H4 (cell line): ENCODE data around the gene RAD51B. TPM values are rescaled to one million over a fixed set of nuclear protein-coding genes. Genes with fewer than 3 reads are reported as not detected.
A peak's percentile ranks its signal among the peaks of the same experiment; 100 is the strongest.

ENCODE experiments used
- DNase-seq: peaks from one replicate; pipeline ENCODE4 v3.0.0-alpha.2; 2015; ENCODE audit warnings: low spot score
- total RNA-seq: library from RNA; depleted of rRNA; stranded (reverse); fragments of >200 nt; shearing (Covaris generic); gene quantifications from 2 replicates; pipeline ENCODE4 v1.2.3, GENCODE V29; 2014

The RAD51B gene
- total RNA-seq, 1 experiment from 2014 or later = 11.2 TPM

DNA sequence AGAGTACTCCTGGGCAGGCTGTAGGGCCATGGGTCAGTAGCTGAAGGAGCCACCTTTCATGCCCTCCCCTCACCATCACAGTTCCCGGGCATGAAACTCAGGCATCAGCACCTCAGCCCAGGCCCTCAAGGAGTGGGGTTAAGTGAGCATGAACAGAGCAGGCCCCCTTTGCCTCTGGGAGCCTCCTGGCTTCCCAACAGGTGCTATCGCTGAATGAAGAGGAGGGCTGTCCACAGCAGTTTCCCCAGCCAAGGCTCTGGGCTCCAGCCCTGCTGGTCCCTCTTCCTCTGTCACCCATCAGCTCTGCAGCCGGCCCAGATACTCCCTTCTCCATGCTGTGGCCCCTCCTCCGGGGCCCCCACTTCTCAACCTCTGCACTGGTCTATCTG lies 789.0 kb downstream of the RAD51B start:
- DNase-seq = no peak

DNA sequence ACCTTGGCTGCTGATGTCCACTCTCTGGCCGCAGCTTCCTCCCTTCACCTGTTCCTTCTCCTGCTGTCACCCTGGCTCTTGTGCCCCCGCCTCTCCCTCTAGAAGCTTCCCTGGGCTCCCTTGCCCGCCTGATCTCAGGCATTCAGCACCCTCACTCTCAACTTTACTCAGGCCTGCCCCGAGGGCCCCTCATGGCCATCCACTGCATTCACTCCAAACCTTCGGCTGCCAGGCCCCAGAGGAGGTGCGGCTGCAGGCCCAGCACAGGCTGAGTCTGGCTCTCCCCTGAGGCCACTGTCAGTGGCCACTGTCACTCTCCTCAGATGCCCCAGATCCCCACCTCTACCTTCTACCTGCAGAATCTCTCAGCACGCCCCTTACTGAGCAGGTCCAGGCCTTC lies 789.4 kb downstream of the RAD51B start:
- DNase-seq = no peak

DNA sequence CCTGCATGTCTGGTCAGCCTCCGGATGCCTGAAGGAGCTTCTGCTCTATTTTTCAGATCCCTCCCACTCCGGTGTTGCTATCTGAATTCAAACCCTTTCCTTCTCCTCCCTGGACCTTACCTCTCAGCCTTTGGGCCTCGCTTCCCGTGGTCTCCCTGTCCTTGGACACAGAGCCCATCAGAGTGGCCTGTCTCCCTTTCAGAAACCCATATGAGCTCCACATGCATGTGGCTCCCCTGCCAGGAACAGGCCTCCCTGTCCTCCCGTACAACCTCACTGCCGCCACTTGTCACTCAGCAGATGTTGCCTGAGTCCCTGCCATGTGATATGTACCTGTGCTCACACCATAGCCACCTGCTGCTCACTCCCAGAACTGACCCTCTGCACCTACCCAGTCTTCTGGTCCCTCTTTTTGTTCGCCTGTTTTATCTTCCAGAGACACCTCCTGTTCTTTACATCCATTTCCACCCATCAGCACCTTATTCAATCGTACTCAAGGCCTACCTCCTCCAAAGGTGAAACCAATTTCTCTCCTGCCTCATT lies 790.7 kb downstream of the RAD51B start:
- no peak for DNase-seq

DNA sequence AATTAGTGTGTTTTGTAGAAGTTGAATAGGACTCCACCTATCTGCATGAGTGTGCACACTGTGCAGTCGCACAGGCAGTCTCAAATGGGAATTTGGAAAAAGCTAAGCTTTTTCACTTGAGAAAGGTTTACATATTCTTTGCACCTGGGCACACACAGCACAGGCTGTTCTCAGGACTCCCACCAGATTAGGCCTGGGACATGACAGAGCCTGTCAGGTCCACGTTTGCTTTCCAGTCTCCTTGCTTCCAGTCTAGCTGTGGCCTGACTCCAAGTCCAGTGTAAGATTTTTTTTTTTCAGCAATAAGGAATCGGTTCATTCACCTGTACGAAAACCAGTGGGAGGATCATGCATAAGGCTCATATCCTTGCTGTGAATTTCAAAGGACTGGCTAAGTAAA lies 792.0 kb downstream of the RAD51B start:
- no peak for DNase-seq

DNA sequence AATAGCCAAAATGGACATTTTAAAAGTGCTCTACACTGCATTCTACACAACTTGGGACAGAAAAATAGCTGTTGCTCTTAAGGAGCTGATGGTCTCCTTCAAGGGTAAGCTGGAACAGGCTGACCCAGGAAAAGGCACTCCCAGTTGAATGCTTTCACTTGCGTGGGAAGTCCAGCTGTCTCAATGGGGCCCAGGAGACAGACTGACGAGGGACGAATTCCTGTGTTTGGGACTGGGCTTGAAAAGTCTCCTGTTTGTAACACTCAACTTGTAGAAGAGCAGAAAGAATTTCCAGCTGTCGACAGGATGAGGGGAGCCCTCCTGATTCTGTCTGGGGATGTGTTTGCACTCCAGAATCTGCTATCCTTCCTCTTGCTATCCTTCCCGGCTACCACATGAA lies 792.5 kb downstream of the RAD51B start:
- no peak for DNase-seq

DNA sequence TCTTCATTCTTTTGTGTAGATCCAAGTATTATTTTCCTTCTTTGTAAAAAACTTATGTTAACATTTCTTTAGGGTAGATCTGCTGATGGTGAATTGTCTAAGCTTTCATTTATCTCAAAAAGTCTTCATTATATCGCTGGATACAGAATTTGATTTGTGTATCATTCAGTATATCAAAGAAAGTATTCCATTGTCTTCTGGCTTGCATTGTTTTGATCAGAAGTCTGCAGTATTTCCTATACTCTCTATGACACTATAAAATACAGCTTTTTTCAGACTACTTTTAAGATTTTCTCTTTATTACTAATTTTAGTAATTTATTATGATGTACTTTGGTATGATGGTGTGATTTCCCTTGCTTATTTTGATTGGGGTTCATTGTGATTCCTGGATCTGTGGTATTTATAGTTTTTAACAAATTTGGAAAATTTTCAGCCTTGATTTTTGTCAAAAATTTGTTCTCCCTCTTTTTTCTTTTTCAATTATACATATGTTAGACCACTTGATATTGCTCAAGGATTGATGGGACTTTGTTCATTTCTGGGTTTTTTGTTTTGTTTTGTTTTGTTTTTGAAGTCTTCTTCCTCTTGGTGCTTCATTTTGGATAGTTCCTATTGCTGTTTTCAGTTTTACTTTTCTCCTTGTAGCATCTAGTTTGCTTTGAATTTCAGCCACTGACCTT lies 796.8 kb downstream of the RAD51B start:
- no peak for DNase-seq

DNA sequence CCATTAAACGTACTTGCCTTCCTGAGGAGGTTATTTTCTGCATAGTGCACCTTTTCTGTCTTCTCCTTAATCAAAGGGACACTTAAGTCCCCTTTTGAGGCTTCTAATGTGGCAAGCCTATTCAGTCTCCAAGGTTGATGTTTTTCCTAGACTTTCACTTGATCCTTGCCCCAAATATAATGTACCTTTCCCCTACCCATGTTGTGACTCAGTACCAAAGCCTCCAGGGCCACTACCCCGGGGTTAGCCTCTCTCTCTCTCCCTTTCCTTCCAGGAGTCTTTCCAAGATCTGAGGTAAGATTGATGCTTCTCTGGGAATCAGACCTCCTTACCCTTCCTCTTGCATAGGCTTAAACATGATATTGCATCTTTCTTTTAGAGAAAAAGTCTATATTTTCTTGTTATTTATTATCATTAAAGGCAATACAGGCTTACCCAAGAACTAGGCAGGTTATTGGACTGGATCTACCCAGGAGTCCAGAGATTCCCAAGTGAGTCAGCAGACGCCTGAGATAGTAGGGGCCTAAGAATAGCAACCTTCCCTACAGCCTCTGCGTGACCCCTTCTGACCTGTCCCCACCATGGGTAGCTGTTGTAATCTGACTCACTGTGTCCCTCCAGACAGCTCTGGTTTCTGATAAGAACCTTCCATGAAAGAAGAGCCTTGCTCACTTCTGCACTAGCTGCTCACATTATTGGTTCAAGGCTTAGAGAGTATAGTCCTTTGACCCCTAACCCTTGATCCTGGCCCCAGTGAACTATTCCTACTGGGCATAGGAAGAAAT lies 800.4 kb downstream of the RAD51B start:
- no peak for DNase-seq

DNA sequence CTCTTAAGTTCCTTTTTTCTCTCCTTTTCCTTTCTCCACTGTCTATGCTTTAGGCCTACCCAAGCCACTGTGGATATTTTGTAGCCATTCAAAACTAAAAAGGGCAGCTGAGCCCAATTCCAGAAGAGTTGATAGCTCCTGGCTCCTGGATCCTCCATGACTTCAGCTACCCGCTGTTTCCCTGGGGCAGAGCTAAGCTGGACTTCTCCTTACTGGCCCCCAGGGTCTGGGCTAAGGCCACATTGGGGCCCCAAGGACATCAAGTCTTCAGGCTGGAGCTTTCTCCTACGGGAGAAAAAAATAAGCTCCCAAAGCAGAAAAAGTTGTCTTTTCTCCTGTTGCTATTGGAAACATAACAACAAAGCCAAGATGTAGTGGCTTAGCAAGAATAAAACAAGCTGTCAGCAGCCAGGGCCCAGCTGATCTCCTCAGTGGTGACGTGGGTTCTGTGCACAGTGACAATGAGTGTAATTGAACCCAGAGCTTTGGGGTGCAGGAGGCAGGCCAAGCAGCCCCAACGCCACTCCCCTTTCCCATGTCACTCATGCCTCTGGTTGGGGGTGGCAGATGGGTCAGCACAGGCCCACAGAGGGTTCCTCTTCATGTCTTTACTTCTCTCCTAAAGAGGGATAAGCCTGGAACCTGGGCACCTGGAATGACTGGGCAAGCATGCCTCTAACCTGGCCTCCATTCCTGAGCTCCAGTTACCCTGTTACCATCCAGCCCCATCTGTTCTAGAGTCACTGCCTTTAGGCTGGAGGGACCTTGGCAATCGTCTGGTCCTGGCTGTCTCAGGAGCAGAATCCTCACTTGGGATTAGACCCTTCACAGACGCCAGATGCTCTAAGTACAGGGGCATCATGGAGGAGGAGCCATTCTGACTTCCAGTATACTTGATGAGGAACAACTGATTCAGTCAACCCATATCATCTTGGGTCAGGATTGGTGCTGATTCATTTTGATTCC lies 802.1 kb downstream of the RAD51B start:
- no peak for DNase-seq

DNA sequence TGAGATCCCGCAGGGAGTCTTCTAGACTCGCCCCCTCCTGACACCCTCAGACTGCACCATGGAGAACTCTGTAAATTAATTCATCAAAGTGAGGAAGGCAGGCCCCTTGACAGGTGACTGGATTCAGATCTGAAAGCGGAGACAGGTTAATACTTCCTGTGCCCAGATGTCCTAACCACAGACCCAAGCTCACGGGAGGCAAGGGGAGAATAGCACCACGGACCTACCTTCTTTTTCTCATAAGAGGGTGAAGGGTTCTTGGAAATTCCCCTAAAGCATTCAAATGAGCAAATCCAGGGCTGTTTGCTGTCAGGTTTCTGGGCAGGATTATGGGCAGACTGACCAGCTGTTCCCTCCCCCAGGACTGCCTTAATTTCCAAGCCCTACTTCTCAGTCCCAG lies 803.3 kb downstream of the RAD51B start:
- no peak for DNase-seq

DNA sequence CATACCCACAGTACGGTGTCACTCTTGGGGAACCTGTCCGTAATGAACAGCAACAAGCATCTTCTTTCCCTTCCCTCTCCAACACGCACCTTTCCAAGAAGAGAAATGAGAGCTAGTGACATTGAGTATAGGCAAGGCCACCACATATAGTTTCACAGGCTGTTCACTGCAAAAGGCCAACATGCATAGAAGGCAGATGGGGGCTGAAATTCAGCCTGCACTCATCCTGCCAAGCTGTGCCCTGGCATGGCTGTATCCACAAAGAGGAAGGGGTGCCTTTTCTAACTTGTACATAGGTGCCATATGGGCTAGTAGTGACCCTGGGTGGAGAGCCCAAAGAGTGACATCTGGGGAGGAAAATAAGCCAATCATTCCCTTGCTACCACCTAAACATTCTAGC lies 803.7 kb downstream of the RAD51B start:
- DNase-seq = no peak

DNA sequence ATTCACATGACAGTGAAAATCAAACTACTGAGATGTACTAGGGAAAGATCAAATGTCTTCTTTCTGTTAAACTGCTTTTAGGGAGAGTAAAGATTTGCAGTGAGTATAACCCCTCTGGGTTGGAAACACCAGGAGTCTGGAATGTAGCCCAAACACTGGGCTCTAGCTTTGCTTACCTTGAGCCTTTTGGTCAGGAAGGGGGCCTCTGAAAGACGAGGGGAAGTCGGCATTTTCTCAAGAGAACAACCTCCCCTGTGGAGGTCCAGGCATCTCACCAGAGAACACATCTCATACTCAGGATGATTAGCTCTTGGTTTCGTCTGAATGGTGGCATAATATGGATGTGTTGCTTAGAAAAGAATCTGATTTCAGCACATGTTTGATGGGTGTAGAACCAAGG lies 804.2 kb downstream of the RAD51B start:
- DNase-seq = no peak

DNA sequence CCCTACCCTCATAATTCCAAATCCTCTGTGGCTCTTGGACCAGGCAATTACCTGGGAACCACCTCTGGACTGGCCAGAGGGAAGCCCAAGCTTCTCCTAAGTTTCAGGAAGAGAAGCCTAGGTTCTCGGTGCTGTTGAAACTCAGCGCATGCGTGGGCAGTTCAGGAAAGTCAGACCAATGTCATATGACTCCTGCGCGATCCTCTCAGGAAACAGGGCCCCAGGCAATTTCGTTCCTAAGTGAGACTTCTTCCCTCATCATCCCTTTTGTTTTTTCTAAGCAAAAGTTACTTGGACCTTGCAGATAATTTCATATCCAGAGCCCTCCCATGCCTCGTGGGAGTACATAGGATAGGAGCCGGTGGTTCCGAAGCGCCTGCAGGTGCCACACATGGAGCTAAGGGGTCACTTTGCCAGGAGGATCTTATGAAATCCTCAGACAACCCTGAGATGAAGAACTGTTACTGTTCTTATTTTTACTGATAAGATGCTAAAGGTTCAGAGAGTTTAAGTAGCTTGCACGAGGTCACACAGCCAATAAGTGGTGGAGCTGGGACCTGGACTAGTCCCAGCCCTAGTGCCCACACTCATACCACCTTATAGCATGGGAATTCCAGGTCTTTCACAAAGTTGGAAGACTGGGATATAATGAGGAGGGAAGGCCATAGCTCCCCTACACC lies 805.1 kb downstream of the RAD51B start:
- no peak for DNase-seq

DNA sequence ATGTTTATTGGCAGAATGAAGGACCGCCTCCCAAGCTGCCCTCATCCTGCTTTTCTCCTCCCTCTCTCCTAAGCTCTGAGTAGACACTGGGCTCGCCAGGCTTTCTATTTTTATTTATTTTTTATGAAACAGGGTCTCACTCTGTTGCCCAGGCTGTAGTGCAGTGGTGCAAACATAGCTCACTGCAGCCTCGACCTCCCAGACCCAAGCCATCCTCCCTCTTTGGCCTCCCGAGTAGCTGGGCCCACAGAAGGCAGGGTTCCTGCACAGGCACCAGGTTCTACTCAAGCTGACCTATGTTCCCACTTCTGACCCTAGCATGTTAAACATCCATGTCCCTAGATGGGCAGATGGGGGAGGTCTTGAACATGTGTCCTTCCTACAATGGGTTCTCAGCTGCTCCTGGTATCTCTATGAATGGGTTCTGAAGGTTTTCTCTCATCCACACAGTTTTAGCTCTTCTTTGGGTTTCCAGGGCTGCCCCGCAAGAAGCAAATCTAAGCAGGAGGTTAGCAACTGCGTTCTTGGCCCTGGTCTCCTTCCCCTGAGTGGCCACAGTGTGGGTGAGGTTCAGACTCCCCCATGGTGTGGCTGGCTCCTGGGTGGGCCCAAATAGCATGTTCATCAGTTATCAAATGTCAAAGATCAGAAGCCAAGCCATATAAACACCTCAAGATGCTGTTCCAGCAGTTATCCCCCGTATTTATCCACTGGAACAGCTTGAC lies 805.9 kb downstream of the RAD51B start:
- no peak for DNase-seq

DNA sequence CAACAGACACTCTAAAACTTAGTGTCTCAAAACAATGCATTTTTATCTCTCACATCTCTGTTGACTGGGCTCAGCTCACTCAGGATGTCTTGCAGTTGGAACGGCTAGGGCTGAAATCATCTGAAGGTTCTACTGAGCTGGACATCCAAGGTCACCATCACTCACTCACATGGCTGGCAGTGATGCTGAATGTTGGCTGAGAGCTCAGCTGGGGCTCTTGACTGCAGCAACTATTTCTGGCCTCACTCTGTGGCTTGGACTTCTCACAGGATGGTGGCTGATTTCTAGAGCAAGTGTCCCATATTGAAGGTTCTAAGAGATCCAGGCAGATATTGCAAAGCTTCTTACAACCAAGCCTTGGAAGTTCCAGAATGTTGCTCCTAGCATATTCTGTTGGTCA lies 806.8 kb downstream of the RAD51B start:
- no peak for DNase-seq

DNA sequence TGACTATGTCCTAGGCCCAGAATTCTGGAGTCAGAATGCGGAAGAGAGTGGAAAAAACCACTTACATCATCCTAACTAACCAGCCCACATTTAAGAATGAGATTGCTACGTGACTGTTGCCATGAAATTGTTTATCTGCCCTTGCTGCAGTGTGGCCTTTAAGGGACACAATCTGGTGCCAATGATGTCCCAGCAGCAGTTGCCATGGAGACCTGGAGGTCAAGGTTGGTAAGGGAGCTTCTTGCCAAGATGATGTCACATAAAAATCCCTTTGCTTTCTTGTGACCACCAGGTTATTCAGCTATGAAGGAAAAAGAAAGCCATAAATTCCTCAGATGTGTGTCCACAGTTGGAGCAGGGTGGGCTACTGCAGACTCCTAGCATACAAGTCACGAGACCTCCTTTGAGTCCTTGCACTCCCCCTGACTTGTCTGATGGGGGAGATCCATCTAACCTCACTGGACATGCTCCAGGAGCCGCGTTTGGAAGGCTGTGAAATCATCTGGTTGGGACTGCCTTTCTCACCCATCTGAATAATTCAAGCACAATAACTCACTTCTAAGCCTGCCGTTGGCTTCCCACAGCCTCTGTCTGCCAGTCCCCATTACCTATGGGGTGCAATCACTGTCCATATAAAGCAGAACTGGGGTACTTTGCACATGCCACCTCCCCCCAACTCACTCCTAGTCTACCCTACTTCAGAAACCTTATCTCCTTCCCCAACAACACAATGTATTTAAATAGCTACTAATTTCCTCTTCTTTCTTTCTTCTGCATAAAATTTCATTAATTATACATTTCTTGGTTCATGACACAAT lies 807.7 kb downstream of the RAD51B start:
- DNase-seq = peak; percentile 64

DNA sequence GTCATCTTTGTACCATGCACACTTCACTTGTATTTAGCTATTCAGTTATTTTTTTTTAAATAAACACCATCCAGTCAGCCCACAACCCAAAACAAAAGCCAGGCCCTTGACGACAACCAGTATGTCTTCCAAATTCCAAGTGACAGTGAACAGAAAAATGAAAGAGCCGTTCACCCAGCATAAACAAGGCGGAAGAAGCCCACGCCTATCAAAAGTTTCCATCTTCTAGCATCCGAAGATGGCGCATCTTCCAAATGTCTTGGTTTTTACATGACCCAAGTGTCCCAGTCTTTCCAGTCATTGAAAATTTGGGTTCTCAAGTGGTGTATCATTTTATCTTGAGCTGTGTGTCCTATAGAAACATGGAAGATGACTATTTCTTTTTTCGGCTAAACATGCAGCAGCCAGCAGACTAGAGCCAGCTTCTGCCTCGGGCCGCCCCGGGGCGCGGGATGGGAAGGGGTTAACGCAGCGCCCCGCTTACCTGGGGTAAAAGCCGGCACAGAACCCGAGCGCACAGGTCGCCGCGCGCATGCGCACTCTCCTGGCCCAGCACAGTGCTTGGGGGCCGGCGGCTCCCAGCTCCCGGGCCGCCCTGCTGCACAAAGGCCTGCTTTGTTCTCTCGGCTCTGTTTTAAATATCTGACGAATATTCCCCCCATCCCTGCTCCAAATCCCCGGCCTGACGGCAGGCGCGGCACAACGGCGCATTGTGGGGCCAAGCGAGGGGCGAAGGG lies 808.5 kb downstream of the RAD51B start:
- no peak for DNase-seq

DNA sequence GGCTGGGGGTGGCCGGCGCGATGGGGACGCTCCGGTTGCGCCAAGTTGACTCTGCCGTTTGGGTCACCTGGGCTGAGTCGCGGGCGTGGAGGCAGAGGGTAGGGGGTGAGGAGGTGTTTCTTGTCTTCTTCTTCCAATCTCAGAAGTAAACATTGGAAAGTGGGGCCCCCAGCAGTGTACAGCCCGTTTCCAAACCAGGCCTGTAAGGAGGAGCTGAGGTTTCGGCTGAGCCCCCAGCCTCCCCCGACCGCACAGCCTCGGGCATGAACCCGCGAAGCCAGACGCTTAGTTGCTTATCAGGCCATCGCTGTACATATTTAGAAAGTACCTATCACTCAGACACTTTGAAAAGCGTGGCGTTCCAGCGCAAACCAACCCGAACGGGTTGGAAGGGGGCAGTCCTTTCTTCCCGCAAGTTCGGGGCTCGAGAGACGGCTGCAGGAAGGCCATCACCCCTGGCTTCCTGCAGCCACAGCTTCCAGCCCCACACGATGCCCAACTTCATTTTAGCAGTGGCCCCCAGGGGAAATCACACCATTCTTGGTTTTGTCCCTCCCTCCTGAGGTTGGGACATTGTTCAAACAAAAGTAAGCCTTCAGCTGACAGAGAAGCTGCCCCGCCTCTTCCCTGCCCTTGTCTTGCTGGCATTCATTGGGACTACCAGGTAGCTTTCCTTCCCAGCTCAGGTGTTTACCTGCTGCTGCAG lies 809.2 kb downstream of the RAD51B start:
- no peak for DNase-seq

DNA sequence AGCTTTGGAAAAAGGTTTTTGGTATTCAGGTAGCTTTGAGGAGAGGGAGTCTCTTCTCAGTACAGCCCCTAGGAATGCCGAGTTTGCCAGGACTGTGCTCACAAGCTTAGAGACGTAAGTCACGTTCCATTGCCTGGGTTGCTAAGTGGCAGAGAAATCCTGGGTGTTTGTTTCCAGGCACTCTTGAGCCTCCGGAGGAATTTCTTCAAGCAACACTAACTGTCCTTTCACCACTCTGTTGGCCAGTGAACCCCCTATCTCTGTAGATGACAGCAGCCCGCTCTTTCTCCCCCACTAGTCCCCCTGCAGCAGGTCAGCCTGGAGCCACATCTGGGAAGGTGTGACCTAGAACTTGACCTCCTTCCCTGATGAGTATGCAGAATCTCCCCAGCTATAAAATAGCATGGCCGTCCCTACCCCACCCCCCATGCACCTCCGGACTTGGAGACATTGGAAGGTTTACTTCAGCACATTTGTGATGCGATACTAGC lies 810.5 kb downstream of the RAD51B start:
- DNase-seq = no peak
